GM12865 (cell line): ENCODE results near the gene ANKRD52.

Source experiments
- DNase-seq: peaks from one replicate; pipeline ENCODE4 v3.0.0; 2010; ENCODE audit warnings: low read depth
- H3K4me3 ChIP-seq: 2 replicates; pipeline ENCODE4 v1.5.1; 2011; ENCODE audit warnings: mild to moderate bottlenecking, low read depth, low read length, control low read depth
- TF ChIP-seq, protein P1 (sequence below): IDR thresholded peaks from 2 replicates; pipeline ENCODE4 v1.5.1; 2011; ENCODE audit warnings: low read length, control low read depth, low read depth, inconsistent platforms; ENCODE audit not compliant: insufficient read depth; ENCODE audit errors: missing control alignments

Gene ANKRD52

DNA sequence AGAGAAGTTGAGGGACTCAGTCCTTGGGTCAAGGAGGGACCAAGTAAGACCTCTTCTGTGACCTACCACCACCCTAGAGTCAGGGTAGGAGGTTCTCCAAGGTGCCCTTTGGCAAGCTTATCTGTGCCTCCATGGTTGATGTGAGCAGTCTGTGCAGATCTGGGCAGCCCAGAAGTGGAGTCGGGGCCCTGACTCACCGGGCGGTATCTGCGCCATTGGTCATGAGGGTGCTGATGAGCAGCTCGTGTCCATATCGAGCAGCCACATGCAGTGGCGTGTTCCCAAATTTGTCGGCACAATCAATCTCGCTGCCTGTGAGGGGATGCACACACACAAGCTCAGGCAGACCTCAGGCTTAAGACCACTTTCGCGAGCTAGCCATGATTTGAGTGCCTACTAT is 5.1 kb downstream of the ANKRD52 start:
- no peak for DNase-seq
- TF ChIP-seq, protein P1, sequence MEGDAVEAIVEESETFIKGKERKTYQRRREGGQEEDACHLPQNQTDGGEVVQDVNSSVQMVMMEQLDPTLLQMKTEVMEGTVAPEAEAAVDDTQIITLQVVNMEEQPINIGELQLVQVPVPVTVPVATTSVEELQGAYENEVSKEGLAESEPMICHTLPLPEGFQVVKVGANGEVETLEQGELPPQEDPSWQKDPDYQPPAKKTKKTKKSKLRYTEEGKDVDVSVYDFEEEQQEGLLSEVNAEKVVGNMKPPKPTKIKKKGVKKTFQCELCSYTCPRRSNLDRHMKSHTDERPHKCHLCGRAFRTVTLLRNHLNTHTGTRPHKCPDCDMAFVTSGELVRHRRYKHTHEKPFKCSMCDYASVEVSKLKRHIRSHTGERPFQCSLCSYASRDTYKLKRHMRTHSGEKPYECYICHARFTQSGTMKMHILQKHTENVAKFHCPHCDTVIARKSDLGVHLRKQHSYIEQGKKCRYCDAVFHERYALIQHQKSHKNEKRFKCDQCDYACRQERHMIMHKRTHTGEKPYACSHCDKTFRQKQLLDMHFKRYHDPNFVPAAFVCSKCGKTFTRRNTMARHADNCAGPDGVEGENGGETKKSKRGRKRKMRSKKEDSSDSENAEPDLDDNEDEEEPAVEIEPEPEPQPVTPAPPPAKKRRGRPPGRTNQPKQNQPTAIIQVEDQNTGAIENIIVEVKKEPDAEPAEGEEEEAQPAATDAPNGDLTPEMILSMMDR, result no peak
- no peak overlapping the region for H3K4me3 ChIP-seq

DNA sequence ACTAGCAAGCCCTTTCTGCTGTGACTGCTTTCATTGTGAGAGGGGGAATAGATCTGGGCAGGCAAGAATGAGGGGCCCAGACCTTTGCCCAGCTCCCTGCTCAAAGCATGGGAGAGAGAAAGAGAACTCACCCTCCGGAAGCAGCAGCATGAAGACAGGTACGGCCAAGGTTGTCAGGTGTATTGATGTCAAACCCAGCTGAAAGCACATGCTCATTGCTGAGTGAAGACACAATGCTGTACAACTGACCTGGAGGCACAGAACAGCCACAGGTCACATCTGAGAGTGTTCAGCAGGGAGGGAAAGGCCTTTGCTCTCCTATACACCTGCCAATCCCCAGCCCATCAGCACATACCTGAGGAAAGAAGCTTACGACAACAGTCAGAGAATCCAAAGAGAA is 5.5 kb downstream of the ANKRD52 start:
- TF ChIP-seq, protein P1, result no peak
- no peak for DNase-seq
- H3K4me3 ChIP-seq, result no peak overlapping the region

GRCh38 chr12:56248711-56249110 is 9.5 kb downstream of the ANKRD52 start:
- no peak overlapping the region for H3K4me3 ChIP-seq
- TF ChIP-seq, protein P1, result no peak
- DNase-seq, result no peak

DNA sequence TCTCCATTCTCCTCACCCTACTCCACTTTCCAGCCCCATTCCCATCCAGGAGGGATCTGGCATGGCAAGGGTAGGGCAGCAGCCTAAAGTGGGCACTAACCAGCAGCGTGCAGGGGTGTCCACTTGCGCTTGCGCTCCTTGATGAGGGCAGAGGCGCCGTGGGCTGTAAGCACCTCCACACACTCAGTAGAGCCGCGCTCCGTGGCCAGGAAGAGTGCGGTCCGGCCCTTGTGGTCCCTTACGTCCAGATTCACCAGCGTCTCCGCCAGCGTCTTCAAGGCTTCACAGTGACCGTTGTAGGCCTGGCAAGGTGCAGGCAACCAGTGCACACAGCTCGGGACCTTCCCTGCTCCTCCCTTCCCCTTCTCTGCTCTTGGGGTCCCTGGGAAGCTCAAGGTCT is 10.3 kb downstream of the ANKRD52 start:
- H3K4me3 ChIP-seq, result no peak overlapping the region

GRCh38 chr12:56244494-56244893 is 13.7 kb downstream of the ANKRD52 start:
- TF ChIP-seq, protein P1, result no peak
- H3K4me3 ChIP-seq, result no peak overlapping the region
- no peak for DNase-seq

More for the DNA sequence above, 10.3 kb downstream of the ANKRD52 start:
- DNase-seq, result no peak
- TF ChIP-seq, protein P1, result no peak

GRCh38 chr12:56243731-56244181 is 14.4 kb downstream of the ANKRD52 start:
- TF ChIP-seq, protein P1, result no peak
- no peak for DNase-seq
- H3K4me3 ChIP-seq, result no peak overlapping the region

DNA sequence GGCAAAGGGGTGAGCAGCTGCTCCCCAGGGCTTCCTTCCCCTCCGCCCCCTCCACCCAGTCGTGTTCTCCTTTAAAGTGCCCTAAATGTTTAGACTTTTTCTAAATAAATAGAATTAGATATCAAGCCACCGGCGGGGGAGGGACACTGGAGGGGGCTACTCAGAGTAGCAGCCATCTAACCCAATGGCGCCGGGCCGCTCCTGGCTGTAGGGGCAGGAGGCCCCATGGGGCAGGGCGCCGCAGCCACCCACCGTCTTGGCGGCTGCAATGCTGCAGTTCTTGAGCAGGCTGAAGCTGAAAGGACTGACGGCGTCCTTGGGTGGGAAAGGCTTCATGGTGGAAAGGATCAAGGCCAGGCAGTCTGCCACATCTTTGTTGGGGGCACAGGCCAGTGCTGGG is 15.2 kb downstream of the ANKRD52 start:
- no peak overlapping the region for H3K4me3 ChIP-seq
- TF ChIP-seq, protein P1, result no peak
- DNase-seq, result no peak
